Kasumi-1 (cell line): ENCODE measurements around the gene AMIGO1.

ENCODE experiments used
- DNase-seq, 2 experiments: peaks; one replicate each; lab custom pipeline; 2025; lab: John Stamatoyannopoulos, UW

The AMIGO1 gene

GRCh38 chr1:109502364-109502851 is 7.1 kb downstream of the AMIGO1 start:
- DNase-seq, result peak in 1 of 2 experiments; percentile 52

GRCh38 chr1:109501644-109502363 is 7.7 kb downstream of the AMIGO1 start:
- DNase-seq, result peak; percentile 92 to 95

- DNase-seq, result peak in 1 of 2 experiments; percentile 15
Measured at GRCh38 chr1:109500941-109501381, 8.6 kb downstream of the AMIGO1 start.

- DNase-seq, result peak; percentile 66 to 79
Measured at GRCh38 chr1:109499661-109500536, 9.6 kb downstream of the AMIGO1 start.

DNA sequence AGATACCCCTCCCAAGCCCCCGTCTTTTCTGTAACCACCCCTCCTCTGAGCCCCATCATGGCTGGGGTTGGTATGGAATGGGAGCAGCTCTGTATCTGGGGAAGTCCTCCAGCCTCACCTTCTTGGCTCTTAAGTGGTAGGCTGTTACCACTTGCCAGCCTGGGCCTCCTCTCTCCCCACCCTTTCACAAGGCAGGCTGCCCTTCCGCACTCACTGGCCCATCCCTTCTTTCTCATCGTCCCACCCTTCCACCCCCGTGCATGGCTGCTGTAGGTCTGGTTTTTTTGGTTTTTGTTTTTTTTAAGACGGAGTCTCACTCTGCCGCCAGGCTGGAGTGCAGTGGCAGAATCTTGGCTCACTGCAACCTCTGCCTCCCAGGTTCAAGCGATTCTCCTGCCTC is 10.4 kb downstream of the AMIGO1 start:
- no peak for DNase-seq

DNA sequence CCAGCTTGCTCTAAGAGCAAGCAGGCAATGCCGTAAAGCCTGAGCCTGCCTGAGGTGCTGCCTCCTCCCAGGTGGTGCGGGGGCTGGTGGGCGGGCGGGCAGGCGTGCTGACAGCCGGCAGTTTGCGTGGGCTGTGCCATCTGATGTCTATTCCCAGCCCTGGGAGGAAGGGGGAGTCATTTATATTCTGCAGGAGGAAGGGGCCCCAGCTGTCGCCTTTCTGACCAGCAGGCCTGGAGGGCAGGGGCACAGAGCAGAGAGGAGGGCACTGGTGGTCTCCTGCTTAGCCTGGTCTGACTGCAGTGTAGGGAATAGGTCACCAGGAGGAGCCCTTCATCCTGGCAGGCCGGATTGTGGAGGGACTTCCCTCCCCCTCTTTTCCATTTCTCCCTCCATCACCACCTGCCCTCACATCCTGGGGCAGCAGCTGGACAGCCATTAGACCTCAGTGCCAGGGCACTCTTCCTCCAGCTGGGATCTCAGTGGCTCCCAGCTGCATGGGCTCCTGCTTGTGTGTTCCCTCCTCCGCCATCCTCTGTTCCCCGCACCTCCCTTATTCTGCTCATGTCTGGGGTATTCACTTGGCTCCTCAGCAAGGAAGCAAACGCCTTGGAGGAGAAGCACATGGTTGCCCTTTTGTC is 11.2 kb downstream of the AMIGO1 start:
- peak; percentile 53 to 61 for DNase-seq

- DNase-seq, result no peak
Measured at GRCh38 chr1:109497449-109498160, 11.9 kb downstream of the AMIGO1 start.

- no peak for DNase-seq
Measured at GRCh38 chr1:109495738-109496137, 13.8 kb downstream of the AMIGO1 start.

GRCh38 chr1:109493805-109494539 is 15.6 kb downstream of the AMIGO1 start, which contains the start of gene CYB561D1:
TSS of gene CYB561D1 (plus strand) at chr1:109494094. CDS start at chr1:109494140, 46 bp downstream.
- peak; percentile 74 to 79 for DNase-seq

GRCh38 chr1:109493227-109493626 is 16.3 kb downstream of the AMIGO1 start:
- no peak for DNase-seq

GRCh38 chr1:109492779-109493178 is 16.7 kb downstream of the AMIGO1 start:
- no peak for DNase-seq

DNA sequence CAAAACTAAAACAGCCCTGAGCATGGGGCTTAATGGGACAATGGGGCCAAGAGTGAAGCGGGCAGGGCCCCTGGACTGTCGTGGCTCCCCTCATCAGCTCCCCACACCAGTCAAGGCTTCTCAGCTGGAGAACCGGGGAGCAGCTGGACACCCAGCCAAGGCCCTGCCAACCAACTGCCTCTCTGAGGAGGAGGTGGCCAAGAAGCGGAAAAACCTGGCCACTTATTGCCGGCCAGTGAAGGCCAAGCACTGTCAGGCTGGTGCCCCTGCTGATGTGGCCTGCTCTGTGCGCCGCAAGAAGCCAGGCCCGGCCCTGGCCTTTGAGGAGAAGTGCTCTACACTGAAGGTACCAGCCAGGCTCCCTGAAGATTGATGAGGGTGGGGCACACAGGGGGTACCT is 18.2 kb downstream of the AMIGO1 start:
- DNase-seq, result no peak

GRCh38 chr1:109490934-109491302 is 18.6 kb downstream of the AMIGO1 start:
- no peak for DNase-seq

DNA sequence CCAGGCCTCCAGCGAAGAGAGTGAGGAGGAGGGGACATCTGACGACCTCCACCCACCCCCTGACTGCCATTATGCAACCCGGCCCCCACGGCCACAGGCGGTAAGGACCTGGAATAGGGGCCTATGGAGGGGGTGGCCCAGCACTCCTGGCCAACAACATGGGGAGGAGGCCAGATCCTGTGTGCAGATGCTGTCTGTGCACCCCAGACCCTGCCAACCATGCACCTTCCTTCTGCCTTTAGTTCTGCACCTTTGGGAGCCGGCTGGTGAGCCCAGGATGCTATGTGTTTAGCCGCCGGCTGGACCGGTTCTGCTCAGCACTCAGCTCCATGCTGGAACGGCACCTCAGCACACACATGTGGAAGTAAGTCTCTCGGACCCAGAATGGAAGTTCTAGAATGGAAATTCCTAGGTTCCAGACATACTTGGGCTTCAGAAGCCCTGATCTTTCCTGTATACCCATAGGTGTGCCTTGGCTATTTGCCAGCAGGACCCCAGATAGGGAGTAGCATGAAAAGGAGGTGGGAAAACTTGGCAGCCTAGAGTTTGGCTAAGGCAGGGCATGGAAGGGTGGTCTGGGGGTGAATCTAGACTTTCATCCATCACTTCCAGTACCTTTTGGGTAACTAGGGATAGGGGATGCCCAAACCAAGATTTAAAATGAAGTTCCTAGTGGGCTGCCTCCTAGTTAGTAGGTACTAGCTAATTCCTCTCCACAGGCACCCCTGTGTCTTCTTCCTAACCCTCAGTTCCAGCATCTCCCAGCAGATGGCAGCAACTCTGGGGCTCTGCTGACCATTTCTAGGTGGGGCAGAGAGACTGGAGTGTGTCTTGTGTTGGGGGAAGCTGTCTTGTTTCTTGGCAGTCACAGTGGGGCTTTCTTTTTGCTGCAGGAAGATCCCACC is 19.2 kb downstream of the AMIGO1 start:
- DNase-seq, result peak; percentile 72 to 80

DNA sequence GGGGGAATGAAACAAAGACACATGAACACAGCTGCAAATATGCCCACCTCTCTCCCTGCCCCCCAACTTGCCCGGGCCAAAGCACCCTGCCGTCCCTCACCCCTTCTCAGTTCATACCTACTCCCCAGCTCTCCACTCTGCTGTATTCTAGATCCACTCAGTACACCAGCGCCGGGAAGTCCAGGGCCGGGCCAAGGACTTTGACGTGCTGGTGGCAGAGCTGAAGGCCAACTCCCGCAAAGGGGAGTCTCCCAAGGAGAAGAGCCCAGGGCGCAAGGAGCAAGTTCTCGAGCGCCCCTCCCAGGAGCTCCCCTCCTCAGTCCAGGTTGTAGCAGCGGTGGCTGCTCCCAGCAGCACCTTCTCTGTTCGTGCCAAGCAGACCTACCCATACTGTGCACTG is 20.8 kb downstream of the AMIGO1 start:
- no peak for DNase-seq

- DNase-seq, result no peak
Measured at GRCh38 chr1:109488201-109488600, 21.3 kb downstream of the AMIGO1 start.

GRCh38 chr1:109487261-109487660 is 22.3 kb downstream of the AMIGO1 start:
- no peak for DNase-seq

GRCh38 chr1:109485001-109485400 is 24.5 kb downstream of the AMIGO1 start:
- no peak for DNase-seq

DNA sequence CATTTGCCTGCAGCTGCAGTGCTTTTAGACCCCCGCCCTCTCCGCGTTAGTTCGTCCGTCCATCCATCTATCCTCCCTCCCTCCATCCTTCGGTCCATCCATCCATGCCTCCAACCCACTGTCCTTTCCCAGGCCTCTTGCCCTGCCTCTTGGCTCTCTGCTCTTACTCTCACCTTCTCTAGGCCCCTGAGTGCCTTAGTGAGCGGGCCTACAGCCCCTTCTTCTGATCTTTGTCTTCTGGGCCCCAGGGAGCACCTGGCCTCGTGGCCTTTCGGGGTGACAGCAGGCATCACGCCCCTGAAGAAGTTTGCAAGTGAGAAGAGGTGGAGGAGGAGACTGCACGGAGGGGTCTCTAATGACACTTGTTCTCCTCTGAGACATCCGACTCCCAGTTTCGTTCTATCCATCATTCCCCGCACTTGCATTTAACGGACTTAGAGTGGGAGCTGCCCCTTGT is 25.0 kb downstream of the AMIGO1 start:
- no peak for DNase-seq
